ENCODE data around the gene ZFP62.
"Not testable (repeated sequence)": the region's sequence is repeated elsewhere in the genome, so short reads cannot be mapped to it uniquely, and the experiment has no call there.

Gene ZFP62

DNA sequence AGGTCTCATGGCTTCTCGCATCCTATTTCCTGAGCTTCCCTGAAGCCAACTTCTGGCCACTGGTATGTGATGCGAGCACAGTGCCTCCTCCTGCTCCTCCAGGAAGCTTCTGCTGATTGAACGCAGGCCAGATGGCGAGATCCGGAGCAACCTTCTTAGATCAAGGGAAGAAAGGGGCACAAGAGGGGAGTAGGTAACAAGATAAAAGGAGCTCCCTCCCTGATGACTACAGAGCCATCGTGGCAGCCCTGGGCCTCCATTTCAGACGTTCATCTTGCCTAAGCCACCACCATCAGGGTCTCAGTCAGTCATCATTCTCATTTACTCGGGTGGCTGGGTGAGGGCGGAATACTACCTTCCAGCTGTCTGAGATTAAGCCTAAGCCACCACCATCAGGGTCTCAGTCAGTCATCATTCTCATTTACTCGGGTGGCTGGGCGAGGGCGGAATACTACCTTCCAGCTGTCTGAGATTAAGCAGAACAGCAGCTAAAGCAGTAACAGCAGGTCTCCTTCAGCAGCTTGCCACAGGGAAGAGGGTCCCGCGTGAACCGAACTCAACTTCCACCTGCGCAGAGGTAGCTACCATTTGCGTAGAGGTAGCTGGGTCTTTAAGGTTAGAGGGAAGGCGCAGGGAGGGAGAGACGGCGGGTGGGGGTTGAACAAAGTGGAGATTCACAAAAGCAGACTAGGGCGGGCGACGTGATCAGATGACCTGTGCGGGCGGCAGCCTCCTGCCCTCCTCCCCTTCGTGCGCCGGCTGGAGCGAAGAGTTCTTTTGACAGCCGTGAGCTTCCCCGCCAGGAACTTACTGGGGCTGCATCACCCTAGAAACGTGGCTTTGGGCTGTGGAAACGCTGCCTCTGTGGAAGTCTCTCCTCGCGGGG lies 30.6 kb downstream of the ZFP62 start:
- peak; percentile 15 for DNase-seq (ENCODE audit: low read depth)

DNA sequence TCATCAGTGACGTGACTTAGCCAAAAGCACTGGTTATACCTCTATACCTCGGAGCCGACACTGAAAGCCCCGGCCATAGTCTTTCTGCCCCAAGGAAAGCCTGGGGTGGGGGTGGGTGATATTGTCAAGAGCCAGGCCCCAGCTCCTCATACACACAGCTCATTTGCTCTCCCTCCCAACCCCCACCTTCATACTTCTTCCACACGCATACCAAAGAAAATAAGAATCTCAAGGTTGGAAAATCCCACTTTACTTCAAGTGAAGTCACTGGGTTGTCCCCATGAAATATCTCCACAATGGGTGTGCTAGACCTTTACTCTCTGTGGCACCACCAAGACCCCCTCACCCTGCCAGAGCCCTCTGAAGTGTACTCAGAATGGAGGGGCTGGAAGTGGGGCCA lies 31.4 kb downstream of the ZFP62 start:
- DNase-seq (ENCODE audit: low read depth), result no peak

DNA sequence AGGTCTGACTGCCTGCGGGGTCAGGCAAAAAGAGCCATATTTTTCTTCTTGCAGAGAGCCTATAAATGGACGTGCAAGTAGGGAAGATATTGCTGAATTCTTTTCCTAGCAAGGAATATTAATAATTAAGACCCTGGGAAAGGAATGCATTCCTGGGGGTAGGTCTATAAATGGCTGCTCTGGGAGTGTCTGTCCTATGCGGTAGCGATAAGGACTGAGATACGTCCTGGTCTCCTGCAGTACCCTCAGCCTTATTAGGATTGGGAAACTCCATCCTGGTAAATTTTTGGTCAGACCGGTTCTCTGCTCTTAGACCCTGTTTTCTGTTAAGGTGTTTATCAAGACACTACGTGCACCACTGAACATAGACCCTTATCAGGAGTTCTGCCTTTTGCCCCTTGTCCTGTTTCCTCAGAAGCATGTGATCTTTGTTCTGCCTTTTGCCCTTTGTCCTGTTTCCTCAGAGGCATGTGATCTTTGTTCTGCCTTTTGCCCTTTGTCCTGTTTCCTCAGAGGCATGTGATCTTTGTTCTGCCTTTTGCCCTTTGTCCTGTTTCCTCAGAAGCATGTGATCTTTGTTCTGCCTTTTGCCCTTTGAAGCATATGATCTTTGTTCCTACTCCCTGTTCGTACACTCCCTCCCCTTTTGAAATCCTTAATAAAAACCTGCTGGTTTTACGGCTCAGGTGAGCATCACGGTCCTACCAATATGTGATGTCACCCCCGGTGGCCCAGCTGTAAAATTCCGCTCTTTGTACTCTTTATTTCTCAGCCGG lies 32.1 kb downstream of the ZFP62 start:
- not testable (repeated sequence) for DNase-seq (ENCODE audit: low read depth)

DNA sequence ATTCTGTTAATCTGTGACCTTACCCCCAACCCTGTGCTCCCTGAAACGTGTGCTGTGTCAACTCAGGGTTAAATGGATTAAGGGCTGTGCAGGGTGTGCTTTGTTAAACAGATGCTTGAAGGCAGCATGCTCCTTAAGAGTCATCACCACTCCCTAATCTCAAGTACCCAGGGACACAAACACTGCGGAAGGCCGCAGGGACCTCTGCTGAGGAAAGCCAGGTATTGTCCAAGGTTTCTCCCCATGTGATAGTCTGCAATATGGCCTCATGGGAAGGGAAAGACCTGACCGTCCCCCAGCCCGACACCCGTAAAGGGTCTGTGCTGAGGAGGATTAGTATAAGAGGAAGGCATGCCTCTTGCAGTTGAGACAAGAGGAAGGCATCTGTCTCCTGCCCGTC lies 33.7 kb downstream of the ZFP62 start:
- not testable (repeated sequence) for DNase-seq (ENCODE audit: low read depth)

DNA sequence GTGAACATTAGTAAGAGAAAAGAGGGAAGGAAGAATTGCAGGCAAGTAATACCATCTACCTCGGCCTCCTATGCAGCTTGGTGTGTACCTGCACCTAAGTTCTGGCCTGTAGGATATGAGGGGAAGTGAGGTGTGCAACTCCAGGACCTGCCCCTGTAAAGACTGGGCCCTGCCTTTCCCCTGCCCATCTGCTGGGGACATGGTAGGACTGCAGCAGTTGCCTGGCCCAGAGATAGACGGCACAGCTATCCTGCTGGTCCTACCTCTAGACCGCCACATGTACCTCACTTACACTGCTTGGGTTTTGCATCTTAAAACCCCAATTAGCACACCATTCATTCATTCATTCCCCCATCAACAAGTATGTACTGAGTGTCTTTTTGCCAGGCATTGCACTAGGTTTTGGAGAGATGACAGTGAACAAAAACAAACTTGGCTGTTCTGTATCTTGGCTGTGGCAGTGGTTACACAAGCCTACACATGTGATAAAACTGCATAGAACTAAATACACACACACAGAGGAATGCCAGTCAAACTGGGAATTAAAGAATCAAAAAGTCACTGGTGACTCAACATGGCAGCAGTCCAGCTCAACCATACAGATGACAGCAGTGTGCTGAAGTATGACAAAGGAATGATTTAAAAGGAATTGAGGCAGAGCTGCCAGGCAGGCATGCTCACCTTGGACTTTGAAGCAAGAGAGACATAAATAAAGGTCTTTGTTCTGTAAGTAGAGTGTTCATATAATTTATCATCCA lies 35.1 kb downstream of the ZFP62 start:
- peak; percentile 61 for DNase-seq (ENCODE audit: low read depth)

DNA sequence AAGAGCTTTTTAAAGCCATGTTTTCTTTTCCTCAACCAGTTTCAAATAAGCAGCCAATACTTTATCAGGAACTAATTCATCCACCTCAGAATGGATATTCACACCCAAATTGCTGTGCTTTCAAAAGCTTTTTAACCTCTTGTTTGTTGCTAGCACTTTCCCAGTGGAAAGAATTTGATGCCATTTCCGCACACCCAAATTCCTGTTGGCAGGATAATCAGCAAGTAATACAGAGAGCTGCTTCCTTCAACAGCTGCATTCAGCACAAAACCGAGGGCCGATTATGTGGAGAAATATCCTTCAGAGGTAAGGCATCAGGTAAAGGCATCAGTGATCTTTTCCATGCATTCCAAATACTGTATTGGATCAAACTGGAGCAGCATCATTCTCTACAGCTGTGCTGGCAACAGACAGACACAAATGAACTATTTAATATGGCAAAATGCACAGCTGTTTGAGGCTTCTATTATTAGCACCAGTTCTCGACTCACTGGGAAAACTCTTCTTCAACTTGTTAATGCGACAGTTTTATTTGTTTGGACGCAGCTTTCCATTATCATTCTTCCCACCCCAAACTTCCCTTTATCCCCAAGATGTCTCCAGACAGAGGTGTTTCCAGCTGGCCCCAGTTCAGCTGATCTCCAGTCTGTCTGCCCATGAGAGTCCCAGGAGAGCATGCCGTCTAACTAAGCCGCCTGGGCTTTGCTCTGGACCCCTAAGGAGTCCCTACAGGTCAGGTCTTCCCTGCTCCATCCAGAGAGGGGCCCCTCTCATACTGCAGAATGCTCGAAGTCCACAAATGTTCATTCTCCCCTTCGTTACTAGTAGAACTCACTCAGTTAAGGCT lies 36.2 kb downstream of the ZFP62 start:
- no peak for DNase-seq (ENCODE audit: low read depth)

DNA sequence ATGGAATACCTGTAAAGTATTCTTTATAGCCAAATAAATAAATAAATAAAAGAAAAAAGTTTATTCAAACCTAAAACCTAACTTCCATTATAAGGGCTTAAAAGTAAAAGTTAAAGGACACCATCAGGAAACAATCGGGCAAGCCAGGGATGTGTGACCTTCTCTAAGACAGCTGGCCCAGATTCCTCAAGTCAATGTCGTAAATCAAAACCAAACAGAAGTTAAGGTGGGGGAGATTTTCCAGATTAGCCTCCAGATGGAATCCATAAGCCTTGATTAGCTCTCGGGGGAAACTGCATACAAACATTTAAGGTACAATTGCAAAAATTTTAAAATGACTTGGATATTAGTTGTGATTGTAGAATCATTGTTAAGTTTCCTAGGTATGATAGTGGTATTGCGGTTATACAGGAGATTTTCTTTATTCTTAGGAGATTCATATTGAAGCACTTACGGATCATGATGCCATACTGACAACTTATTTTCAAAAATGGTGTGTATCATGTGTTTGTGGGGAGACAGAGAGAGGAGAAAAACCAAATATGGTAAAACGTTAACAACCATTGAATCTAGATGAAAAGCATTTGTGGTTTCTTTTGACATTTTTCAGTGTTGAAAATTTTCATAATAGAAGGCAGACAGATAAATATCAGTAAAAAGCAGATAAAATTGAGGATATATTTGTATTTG lies 37.0 kb downstream of the ZFP62 start:
- DNase-seq (ENCODE audit: low read depth), result no peak

DNA sequence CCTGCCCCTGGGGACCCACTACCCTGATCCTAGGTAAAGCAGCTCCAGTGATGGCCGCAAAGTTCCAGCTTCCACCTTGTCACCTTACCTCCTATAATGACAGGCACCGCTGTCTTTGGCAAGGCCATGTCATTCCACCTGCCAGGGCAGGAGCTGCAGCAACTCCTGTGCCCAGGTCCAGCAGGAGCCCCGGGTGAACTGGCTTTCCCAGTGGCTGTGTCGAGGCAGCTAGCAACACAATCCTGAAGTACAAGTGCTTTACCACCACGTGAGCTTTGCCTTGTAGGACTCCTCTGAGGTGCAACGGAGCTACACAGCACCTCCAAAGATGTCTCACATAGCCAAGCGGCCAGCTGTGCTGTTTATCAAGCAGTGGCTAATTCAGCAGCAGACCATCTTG lies 37.7 kb downstream of the ZFP62 start:
- DNase-seq (ENCODE audit: low read depth), result no peak

DNA sequence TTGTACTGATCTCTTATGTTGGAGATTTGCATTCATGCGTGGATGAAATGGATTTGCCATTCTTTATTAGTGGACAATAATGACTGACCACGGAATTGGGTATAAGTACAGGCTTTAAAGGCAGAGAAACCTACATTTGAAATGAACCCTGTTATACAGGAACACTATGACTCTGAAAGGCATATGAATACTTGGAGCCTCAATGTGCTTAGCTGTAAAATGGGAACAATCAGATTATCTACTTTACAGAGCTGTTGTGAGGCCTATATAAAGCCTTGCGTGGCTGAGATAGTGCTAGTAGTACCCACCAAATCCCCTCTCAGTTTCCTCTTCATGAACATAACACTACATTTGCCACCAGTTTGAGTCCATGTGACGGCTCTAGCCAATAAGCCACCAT lies 39.5 kb downstream of the ZFP62 start:
- no peak for DNase-seq (ENCODE audit: low read depth)

DNA sequence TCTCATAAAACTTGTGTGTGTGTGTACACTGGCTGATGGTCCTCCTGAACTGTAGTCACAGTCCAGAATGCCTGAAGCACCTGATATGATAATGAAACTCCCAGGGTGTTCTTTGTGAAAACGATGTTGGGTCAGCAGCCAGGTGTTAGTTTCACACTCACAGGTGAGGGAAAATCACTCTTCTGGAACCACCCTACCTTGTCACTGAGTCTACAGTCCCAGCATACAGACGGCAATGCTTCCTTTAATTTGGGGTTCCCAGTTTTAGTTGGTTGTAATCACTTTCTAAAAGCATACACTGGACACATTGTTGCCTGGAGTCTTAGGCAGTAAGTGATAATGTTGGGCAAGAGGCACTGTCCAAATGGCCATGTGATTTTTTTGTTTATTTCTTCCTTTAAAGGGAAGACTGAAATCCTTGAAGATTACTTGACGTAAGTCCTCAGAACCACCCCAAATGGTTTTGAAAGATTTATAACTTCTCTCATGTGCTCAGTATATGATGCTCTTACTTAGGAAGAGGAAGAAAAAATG lies 40.2 kb downstream of the ZFP62 start:
- DNase-seq (ENCODE audit: low read depth), result no peak

DNA sequence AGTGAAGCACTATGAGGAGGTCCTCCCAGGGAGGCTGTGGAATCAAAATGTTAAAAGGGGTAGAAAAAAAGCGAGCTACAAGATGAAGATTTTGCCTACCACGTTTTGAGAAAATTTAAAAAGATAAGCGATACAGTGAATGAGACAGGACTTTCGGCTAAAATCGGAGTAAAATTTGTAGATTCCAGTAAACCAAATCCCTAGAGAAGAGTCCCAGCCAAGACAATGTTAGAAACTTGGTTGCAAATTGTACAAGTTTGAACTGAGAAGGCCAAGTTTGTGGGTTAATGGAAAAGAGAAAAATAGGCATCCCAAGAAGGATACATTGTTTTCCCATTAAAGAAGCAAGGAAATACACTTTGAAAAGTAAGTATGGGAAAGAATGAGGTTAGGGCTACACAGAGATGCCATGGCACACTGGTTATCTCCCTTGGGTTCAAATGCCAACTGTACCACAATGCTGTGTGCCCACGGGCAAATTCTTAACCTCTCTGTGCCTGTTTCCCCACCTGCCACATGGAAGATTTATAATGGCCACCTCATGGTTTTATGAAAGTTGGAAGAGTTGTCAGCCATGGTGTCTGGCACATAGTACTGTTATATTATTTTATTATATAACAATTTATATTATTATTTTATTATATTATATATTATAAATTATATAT lies 42.3 kb downstream of the ZFP62 start:
- no peak for DNase-seq (ENCODE audit: low read depth)

DNA sequence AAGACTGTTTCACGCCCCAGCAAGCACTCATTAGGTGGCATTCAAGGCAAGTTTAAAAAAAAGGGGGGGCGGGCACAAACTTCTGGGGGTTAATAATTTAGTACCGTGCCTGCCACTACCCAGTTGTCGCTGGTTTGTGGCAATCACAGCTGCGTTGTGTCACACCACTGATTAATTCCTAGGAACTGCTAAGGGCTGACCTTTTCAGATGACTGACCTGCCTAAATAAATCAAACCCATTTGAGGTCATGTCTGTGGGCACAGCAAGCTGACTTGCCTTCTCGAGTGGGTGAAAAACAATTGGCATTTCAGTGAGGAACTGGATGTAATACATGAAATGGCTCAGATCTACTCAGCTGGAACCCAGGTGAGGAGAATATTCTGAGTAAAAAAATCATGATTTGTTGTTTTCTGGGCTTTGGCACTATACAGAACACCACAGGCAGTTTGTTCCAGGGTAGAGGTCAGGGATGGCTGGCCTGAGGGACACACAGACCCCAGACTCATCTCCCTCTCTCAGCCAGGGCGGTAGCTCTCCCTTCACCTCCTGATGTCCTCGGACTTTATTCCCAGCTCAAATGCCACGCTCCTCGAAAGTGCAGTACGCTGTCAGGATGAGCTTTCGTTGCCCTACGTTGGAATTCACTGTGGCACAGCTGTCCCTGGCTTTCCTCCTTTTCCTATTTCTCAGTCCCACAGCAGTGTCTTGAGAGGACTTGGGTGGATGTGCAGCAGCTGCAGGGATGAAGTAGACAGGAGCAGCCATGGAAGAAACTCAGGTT lies 43.0 kb downstream of the ZFP62 start:
- DNase-seq (ENCODE audit: low read depth), result no peak

DNA sequence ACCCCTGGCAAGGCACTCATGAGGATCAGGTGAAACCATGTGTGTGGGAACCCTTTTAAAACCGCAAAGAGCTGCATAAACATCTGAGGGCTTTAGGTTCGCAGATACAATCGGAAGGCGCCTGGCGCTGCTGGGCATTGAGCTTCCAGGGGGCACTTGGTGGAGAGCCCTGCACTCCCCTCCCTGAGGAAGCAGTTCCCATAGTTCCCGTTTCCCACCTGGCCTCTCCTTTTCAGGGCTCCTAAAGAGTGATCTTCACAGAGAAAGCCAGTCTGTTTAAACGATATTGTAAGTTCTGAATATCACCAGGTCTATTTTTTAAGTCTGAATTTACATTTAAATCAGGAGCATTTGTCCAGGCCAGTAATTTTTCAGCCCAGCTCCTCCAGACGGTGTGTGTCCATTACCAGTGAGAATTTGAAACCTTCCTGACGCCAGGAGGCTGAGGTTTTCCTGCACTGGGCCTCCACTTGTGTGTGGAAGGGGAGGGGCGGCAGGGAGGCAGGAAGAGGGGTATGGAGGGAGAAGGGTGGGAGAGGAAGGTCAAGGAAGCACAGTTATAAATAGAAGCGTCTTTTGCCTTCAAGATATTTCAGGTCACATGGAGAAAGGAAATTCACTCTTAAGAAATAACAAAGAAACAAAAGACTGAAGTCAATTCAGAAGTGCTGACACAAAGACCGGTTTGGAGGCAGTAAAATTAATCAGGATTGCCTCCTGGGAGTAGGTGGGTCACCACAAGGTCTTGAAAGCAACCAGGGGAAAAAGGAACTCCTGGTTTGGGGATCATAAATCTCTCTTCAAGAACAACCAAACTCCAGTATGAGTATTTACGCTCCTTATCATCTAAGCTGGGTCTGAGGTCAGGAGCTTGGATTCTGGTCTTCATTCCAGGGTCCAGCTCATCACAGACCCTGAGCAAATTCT lies 44.2 kb downstream of the ZFP62 start:
- DNase-seq (ENCODE audit: low read depth), result no peak

DNA sequence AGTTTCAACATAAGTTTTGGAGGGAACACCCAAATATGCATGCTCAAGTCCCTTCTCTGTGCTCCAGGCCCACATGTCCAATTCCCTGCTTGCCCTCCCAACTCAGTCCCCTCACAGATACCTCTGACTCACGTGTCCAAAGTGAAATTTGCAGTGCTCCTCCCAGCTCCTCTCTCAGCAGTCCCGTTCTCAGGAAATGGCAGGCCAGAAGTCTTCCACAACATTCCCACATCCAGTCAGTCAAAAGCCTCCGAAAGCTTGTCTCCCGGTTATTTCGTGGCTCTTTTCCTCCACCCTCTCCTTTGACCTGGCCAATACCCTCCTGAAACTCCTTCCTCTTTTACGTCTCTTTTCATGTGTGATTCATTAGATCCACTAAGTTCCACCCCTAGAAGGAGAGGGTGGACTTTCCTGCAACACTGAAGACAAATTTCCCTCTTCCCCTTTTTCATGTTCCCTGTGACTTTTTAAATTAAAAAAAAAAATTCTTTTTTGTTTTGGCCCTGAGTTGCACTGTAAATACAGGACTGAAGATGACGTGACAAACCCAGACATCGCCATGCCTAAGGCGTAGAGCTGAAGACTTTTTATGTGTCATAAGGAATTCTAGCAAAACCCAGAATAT lies 45.7 kb downstream of the ZFP62 start:
- no peak for DNase-seq (ENCODE audit: low read depth)

DNA sequence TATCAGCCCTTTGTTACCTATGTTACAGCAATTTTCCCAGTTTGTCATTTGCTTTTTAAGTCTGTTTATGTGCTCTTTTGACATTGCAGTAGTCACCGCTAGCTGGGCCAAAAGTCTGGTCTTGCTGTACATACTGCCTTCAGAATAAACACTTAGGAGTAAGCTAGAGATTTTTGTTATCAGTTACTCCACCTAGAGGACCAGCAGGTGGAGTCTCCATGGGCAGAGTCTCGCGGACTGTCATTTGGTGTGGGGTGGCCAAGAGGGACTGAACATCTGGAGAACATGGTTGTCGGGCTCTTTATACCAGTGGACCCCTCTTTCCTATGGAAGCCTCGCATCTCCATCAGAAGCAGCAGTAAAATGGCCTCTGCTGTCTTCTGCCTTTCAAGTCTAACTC lies 47.7 kb downstream of the ZFP62 start:
- no peak for DNase-seq (ENCODE audit: low read depth)

DNA sequence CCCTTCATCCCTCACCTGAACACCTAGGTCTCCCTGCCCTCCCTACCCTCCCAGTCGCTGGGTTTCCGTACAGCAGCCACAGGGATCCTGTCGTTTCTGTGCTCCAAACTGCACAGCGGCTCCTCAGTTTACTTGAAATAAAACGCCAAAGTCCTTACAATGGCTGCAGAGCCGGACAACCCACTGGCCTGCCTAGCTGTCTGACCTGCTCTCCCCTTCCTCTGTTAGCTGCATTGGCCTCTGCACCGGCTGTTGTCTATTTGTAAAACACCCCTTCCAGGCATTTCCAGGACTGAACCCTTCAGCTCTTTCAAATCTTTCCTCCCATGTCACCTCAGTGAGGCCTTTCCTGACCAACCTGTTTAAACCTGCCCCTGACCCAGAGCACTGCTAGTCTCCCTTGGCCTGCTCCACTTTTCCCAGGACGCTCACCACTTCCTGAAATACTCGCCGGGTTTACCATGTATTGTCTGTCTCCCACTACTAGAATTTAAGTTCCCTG lies 49.4 kb downstream of the ZFP62 start:
- DNase-seq (ENCODE audit: low read depth), result no peak

DNA sequence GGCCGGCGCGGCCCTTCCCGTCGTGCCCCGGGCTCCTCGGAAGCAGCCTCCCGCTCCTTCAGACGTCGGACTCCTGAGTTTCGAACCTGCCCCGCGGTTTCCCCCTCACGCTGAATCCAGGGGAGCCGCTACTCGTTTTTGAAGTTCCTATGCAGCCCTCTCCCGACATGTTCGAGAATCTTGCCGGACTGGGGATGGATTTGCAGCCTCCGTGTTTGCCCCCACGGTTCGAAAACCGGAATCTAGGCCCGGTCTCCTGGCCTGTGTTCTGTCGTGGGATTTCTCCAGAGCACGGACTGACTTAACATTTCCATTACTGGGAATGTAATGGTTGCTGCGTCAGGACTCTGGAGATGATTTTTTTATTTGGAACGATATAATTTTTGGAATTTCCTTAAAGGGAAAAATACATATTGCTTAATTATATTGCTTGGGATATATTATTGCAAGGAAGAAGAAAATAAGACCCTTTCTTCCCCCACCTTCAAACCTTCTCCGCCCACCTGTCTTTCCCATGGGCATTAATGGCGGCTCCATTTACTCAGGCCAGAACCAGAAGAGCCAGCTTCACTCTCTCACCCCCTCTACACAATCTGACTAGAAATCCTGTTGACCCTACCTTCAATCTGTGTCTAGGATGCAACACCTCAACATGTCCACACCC lies 50.0 kb downstream of the ZFP62 start:
- no peak for DNase-seq (ENCODE audit: low read depth)
